GM12865 (cell line): ENCODE results near the gene PVALEF.

Source experiments
- DNase-seq: peaks from one replicate; pipeline ENCODE4 v3.0.0; 2010; ENCODE audit warnings: low read depth
- H3K4me3 ChIP-seq: 2 replicates; pipeline ENCODE4 v1.5.1; 2011; ENCODE audit warnings: mild to moderate bottlenecking, low read depth, low read length, control low read depth
- CTCF ChIP-seq: IDR thresholded peaks from 2 replicates; pipeline ENCODE4 v1.5.1; 2011; ENCODE audit warnings: low read length, control low read depth, low read depth, inconsistent platforms; ENCODE audit not compliant: insufficient read depth; ENCODE audit errors: missing control alignments

The PVALEF gene

GRCh38 chr17:81167638-81168037 lies 2.3 kb downstream of the PVALEF start:
- no peak for DNase-seq
- H3K4me3 ChIP-seq: no peak overlapping the region
- TF ChIP-seq CTCF: no peak

GRCh38 chr17:81169870-81170309 lies 4.6 kb downstream of the PVALEF start:
- no peak overlapping the region for H3K4me3 ChIP-seq
- TF ChIP-seq CTCF: no peak
- DNase-seq: no peak

GRCh38 chr17:81170727-81171494 lies 5.6 kb downstream of the PVALEF start:
- no peak for DNase-seq
- no peak for TF ChIP-seq CTCF
- no peak overlapping the region for H3K4me3 ChIP-seq

GRCh38 chr17:81171941-81172340 lies 6.6 kb downstream of the PVALEF start:
- DNase-seq: no peak
- H3K4me3 ChIP-seq: no peak overlapping the region
- TF ChIP-seq CTCF: no peak

GRCh38 chr17:81173052-81173761 lies 7.9 kb downstream of the PVALEF start:
- no peak for DNase-seq
- no peak overlapping the region for H3K4me3 ChIP-seq
- no peak for TF ChIP-seq CTCF

- TF ChIP-seq CTCF: no peak
- no peak for DNase-seq
- no peak overlapping the region for H3K4me3 ChIP-seq
Observed at GRCh38 chr17:81173762-81174155, 8.5 kb downstream of the PVALEF start.
